Vein endothelial cell (primary cell): ENCODE results near the gene MYLK. TPM values are rescaled to one million over a fixed set of nuclear protein-coding genes. Genes with fewer than 3 reads are reported as not detected.

Experiments
- small RNA-seq: library from RNA; depleted of rRNA; stranded (forward); fragments of <200 nt; gene quantifications from one replicate; pipeline ENCODE3, GENCODE V24; 2012
- total RNA-seq: library from RNA; depleted of rRNA; stranded (reverse); fragments of >200 nt; gene quantifications from 2 replicates; pipeline ENCODE4 v1.2.3, GENCODE V29; 2012

The MYLK gene, protein sequence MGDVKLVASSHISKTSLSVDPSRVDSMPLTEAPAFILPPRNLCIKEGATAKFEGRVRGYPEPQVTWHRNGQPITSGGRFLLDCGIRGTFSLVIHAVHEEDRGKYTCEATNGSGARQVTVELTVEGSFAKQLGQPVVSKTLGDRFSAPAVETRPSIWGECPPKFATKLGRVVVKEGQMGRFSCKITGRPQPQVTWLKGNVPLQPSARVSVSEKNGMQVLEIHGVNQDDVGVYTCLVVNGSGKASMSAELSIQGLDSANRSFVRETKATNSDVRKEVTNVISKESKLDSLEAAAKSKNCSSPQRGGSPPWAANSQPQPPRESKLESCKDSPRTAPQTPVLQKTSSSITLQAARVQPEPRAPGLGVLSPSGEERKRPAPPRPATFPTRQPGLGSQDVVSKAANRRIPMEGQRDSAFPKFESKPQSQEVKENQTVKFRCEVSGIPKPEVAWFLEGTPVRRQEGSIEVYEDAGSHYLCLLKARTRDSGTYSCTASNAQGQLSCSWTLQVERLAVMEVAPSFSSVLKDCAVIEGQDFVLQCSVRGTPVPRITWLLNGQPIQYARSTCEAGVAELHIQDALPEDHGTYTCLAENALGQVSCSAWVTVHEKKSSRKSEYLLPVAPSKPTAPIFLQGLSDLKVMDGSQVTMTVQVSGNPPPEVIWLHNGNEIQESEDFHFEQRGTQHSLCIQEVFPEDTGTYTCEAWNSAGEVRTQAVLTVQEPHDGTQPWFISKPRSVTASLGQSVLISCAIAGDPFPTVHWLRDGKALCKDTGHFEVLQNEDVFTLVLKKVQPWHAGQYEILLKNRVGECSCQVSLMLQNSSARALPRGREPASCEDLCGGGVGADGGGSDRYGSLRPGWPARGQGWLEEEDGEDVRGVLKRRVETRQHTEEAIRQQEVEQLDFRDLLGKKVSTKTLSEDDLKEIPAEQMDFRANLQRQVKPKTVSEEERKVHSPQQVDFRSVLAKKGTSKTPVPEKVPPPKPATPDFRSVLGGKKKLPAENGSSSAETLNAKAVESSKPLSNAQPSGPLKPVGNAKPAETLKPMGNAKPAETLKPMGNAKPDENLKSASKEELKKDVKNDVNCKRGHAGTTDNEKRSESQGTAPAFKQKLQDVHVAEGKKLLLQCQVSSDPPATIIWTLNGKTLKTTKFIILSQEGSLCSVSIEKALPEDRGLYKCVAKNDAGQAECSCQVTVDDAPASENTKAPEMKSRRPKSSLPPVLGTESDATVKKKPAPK (N-terminal part only)
- total RNA-seq = 22.5 and 45.9 TPM in 2 replicates

DNA sequence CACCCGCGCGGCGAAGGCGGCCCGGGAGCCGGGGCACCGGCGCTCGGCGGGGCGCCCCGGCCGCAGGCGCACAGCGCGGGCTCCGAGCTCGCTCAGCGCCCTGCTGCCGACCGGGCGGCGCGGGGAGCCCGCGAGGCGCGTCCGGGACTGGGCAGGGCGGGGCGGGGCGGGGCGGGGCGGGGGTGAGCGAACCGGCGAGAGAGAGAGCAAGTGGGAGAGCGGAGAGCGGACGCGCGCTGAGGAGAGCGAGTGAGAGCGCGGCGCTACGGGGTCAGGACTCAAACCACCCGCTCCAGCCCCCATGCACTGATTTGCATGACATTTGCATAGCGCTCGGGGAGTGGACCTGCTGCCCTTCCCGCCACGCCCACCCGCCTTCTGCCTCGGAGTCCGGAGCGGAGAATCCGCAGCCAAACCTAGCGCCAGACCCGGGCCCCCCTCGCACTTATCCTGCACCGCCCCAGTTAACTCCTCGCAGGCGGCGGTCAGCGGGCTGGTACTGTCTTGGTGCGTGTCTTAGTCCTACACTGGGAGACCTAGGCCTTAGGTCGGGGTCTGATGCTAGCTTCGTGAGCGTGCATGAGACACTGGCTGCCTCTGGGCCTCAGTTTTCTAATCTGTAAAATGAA lies at the start of gene MYLK:
MYLK (minus strand) TSS at position 130 of the 629 bp plus-strand sequence. CDS start 90,491 bp downstream, outside the sequence.

DNA sequence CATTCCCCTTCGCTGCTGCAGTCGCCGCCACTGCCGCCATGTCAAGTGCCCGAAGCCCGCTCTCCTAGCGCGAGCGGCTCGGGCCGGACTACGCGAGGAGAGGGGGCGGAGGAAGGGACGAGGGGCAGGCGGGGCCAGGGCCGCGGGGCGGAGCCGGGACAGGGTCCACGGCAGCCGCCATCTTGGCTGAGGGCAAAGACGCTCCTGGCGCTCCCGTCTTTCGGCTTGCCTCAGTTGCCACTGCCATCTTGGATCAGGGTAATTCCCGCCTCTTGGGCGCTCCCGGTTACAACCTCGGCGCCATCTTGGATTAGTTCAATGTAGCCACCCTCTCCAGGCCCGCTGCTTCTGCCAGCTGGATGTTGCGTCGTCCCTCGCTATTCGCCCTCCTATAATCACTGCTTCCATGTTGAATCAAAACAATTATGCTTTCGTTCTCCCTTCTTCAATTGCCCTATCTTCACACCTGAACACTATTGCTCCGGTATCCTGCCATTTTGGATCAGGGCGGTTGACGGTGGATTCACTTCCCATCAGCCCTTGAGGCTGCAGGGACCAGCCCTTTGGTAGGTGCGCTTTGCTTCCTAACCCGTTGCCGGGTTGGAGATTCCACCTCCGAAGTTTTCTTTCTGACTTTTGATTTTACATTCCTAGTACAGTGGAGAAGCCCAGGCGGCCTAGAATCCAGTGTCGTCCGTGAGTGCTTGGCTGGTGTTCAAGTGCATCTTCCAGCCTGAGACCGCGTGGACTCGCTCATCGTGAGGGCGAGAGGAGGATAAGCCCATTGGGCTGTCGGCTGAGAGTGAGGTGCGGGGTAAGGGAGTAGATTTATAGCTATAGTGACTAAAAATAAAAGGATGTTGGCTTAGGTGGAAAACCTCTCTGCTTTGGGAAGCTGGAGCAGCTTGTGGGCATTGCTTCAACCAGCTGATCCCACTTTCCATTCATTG lies 298.9 kb downstream of the MYLK start, which contains the start of gene HACD2:
HACD2 (minus strand) TSS at position 66 of the 950 bp plus-strand sequence; CDS start at position 40, 26 bp downstream.

Small RNA genes within 50 kb of the gene (small RNA-seq; reads per million reads assigned to genes)
- gene RF00392 = not detected

Other genes with a start within 250 kb of the MYLK start
- gene CCDC14, start 76.9 kb upstream of the MYLK start, total RNA-seq = 25.2 and 29.3 TPM in 2 replicates
- not detected in 2 replicates for gene ROPN1, start 107.8 kb upstream of the MYLK start, total RNA-seq
- gene KALRN, start 149.0 kb upstream of the MYLK start, total RNA-seq = 55.5 and 56.5 TPM in 2 replicates